GM18511 (cell line): ENCODE results near the gene SMIM10.
"Not testable (repeated sequence)": the region's sequence is repeated elsewhere in the genome, so short reads cannot be mapped to it uniquely, and the experiment has no call there.

ENCODE experiments used
- ATAC-seq: cut with Tn5 transposase; IDR thresholded peaks from one replicate; pipeline ENCODE4 v1.9.1; 2021; ENCODE audit warnings: mild to moderate bottlenecking, moderate library complexity; ENCODE audit not compliant: unreplicated experiment

The SMIM10 gene

DNA sequence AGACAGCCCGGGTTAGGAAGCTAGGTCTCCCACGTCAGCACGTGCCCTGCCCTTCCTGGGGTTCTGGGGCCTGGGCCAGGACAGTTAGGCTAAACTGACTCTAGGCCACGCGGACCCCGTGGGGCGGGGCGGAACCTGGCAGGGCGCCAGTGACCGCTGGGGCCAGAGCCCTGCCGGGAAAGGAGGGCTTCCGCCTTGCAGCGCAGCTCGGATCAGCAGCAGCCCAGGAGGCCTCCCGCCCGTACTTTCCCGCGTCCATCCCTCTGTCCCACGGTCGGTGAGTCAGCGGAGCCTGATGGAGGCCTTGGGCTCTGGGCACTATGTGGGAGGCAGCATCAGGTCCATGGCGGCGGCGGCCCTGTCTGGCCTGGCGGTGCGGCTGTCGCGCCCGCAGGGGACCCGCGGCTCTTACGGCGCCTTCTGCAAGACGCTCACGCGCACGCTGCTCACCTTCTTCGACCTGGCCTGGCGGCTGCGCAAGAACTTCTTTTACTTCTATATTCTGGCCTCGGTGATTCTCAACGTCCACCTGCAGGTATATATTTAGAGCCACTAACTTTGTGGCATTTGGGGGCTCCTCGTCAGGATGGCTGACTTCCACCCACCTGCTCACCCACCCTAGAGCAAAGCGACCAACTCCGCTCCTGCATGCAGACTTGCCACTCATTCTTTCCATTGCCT, at the start of gene SMIM10:
TSS of gene SMIM10 (plus strand) at position 191 of the 681 bp plus-strand sequence. CDS start at position 296, 105 bp downstream.
- ATAC-seq = peak; percentile 68

DNA sequence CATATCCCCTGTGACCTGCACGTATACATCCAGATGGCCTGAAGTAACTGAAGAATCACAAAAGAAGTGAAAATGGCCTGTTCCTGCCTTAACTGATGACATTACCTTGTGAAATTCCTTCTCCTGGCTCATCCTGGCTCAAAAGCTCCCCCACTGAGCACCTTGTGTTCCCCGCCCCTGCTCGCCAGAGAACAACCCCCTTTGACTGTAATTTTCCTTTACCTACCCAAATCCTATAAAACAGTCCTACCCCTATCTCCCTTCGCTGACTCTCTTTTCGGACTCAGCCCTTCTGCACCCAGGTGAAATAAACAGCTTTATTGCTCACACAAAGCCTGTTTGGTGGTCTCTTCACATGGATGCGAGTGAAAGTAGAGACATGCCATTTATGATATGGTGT, 44.4 kb upstream of the SMIM10 start:
- ATAC-seq = not testable (repeated sequence)

DNA sequence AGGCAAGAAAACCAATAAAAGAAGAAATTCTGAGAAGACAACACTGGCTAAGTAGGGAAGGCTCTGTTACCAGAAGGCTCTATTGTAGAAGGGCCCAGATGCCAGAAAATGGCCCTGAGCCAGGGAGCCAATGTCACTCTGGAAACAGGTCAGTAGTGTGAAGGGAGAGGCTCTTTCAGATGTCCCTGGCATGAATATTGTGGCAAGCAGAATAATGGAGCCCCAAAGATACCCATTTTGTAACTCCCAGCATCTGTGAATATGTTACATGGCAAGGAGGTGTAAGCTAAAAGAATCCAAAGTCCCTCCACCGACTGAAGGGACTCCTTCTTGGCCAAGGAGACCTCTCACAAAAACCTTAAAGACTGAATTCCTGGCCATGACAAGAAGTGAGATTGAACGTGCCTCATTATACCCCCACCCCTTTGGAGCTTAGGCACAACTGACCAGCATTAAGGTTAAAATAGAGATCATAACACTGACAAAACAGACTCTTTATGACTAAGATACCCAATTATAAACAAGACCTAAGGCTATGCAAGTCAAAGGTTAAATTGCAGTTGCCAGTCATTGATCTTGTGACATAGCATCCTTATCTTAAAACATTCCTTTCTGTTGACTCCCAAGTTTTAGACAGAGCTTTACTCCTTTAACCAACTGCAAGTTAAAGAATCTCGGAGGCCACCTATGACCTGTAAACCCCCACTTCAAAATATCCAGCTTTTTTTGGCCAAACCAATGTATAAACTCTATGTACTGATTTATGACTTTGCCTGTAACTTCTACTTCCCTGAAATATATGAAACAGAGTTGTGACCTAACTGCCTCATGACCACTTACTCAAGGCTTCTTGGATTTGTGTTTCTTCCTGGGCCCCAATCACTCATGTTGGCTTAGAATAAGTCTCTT, 42.2 kb upstream of the SMIM10 start:
- ATAC-seq = no peak

DNA sequence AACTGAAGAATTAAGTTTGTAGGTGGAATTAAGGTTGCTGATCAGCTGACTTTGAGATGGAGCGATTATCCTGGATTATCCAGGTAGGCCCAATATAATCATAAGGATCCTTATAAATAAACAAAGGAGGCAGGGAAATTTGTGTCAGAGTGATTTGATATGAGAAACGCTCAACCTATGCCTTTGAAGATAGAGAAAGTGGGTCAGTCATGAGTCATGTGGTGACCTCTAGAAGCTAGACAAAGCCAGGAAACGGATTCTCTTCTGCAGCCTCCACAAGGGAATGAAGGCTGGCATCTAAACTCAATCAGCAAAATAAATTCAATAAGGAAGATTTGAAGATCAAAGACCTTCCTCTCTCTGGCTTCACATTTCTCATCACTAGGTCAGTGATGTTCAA, 41.5 kb upstream of the SMIM10 start:
- no peak for ATAC-seq

DNA sequence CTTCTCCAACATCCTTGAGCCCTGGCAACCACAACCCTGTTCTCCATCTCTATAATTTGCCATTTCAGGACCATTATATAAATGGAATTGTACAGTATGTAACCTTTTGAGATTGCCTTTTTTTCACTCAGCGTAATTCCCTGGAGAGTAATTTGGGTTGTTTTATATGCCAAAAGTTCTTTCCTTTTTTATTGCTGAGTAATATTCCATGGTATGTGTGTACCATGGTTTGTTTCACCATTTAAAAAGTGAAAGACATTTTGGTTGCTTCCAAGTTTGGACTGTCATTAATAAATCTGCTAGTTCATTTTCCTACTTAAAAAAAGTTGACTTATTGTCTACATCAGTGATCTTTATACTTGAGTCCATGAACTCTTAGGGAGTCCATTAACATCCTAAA, 33.0 kb upstream of the SMIM10 start:
- ATAC-seq = no peak

DNA sequence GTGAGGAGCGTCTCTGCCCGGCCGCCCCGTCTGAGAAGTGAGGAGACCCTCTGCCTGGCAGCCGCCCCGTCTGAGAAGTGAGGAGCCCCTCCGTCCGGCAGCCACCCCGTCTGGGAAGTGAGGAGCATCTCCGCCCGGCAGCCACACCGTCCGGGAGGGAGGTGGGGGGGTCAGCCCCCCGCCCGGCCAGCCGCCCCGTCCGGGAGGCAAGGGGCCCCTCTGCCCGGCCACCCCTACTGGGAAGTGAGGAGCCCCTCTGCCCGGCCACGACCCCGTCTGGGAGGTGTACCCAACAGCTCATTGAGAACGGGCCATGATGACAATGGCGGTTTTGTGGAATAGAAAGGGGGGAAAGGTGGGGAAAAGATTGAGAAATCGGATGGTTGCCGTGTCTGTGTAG, 30.4 kb upstream of the SMIM10 start:
- not testable (repeated sequence) for ATAC-seq

DNA sequence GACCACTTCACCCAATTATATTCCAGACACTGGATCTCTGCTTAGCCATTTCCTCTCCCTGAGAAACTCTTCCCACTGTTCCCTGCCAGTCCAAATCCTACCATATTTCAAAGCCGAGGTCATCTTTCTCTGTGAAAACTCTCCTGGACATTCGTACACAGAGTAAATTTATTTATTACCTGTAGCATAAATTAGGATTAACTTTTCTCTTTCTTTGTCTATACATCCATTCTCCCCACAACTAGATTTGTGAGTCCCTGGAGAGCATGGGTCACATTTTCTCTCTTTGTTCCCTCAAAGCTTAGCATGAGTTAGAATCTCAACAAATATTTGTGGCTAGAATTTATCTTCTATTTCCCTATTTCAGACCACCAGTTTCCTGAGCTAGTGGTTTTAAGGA, 27.8 kb upstream of the SMIM10 start:
- ATAC-seq = no peak

DNA sequence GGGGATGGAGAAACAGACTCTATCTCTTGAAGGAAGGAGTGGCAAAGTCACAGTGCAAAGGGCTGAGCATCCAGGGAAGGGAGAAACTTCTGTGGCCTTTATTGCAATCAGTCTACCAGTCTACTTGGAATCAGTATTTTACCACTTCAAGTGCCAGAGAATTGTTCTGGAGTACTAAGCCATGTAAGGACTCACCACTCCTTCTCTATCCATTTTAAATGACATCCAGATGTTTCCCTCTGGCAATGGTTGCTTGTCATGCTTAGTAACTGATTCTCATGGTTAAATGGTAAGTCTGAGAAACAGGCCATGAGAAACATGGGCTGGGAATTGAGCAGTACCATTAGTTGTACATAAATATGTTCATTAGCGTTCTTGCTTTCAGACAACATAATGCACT, 21.1 kb upstream of the SMIM10 start:
- no peak for ATAC-seq

DNA sequence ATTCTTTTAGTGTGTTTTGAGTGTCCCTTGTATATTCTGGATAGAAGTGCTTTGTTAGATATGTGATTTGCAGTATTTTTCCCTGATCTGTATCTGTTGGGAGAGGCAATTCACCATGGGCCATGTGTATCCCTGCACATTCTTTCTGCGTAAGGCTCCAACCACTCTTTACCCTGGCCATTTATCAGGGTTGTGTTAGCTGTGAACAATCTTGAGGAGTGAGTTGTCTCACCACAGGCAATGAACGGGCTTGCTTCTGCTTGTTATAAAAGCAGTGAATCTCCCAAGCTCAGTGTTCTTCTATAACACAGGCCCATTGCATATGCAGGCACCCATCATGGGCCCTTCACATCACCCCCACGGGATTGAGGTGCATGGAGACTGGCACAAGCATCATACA, 18.9 kb upstream of the SMIM10 start:
- ATAC-seq = no peak

DNA sequence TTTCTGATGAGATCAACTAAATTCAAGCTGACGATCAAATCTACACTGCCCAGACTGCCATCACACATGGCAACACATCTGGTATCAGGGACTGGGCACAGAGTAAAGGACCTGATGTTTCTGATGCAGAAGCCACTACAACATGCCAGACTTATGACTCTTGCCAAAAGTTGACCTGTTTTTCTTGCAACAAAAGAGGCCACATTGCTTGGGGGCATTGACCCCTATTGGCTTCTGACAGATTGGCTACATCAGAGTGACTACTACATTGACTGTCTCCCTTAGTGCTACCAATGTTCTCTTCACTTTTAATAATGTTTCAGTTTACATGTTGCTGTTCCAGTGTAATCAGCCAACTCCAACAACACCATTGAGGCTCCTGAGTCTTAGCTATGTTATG, 15.3 kb upstream of the SMIM10 start:
- ATAC-seq = no peak

DNA sequence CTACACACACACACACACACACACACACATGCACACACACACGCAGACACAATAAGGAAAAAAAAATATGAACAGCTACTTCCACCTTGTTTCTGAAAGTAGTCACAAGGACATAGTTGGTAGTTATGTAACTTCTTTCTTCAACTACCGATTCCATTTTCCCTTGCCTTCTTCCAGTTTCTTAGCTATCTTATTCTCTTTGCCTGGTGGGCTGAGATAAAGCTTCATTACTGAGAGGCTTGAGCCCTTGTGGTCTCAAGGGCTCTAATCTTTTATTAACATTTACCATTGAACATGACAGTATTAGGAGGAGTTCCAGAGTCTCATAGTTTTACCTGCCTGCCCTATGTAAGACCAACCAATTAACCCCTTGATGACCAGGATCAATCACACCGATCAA, 8.9 kb upstream of the SMIM10 start:
- no peak for ATAC-seq

DNA sequence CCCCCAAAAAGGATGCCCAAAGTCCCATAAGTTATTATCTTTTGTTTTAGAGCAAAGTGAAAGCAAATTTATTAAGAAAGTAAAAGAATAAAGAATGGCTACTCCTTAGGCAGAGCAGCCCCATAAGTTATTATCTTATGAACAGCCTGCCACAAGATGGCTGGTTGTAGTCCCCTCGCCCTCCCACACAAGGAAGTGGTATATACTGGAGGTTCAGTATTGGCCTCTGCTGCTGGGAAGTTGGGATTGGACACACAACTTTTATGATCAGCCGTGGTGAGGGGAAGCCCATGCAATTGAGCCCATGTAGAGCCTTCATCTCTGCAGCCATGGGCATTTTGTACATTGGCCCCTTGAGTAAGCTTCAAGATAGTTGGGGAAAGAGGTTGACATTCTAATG, 8.0 kb upstream of the SMIM10 start:
- no peak for ATAC-seq

DNA sequence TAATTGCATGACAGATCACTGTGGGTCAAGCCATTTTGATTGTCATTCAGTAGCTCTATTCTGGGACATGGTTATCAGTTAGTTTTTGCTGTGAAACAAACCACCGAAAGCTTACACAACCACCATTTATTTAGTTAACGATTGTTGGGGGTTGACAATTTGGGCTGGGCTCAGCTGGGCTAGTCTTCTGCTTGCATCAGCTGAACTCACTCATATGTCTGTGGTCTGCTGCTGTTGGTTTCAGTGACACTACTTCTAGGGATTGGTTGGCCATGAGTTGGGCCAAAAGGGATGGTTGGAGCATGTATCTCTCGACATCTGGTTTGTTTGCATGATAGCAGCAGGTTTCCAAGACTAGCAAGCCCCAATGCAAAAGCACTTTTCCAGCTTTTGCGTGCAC, 5.3 kb upstream of the SMIM10 start:
- ATAC-seq = no peak

DNA sequence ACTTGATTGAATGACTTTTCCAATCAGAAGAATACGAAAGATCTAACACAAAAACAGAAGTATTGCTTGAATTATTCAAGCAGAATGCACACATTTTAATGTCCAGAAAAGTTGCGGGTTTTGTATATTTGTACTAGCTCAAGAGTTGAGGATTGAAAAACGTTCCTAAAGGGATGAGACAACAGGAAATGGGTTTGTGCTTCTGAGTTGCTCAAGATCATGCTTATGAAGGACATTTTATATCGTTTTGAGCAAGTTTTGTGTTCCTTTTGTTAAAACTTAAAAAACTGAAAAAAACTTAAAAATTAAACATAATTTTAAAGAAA, 353 bp upstream of the SMIM10 start:
- ATAC-seq = no peak

DNA sequence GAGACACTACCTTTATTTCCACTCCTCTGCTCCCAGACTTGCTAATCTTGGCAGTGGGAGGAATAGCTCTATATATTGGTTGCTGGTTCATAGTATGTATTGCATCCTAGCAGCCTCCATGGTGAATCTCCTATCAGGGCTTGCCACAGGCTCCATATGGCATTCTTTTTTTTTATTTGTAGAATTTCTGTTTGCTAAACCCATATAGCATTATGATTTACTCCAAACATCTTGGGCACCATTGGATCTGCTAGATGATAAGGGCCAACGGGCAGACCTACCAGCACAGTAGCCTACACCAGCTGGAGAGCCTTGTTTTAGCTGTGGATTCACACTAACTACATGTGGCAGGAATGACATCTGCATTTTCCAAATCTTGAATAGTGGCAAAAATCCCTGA, 6.9 kb downstream of the SMIM10 start:
- no peak for ATAC-seq

DNA sequence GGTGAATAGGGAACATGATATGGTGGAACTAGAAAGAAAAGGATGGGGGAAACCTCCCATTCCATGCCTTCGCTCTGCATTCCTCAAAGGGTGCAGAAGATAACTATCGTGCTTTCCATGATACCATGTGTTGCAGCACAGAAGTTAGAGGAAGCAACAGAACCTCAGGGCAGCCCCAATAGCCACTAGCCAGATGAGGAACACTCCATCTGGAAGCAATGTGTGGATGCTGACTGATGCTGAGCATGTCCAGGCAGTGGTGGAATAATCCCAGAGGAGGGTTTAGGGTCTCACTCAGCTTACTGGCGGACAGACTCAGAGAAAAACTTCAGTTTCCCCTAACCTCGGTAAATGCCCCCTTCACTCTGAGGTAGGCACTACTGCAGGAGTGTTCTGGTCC, 7.5 kb downstream of the SMIM10 start:
- ATAC-seq = no peak

DNA sequence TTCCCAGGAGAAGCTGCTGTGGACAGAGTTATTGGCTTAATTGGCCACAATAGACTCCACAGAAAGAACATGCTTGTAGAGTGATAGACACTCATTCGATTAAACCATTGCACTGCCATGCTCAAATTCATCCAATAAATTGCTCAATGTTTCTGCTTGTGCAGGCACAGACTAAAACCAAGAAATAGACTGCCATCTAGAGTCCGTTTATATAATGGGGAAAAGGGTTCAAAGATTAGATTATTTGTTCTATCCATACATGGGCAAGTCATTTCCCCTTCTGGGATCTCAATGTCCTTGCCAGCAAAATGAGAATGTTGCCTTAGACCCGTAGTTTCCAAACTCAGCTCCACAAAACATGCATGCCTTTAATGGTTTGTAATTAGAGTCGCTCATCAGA, 8.7 kb downstream of the SMIM10 start:
- ATAC-seq = no peak

DNA sequence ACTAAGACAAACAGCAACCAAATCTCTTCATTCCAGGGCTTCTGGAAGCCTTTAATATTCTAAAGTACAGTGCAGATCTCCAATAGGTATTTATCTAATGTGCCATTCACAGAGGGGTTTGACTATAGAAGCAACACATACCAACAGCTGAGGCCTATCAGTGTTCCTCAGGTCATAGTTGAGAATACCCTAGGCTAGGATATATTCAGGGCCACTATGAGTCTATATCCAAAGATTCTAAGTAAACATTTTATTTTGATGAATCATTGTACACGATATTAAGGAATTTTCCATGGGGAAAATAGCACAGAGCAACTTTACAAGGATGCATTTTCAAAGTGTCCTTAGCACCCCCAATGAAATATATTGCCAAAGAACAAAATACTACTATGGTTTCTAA, 9.7 kb downstream of the SMIM10 start:
- no peak for ATAC-seq

DNA sequence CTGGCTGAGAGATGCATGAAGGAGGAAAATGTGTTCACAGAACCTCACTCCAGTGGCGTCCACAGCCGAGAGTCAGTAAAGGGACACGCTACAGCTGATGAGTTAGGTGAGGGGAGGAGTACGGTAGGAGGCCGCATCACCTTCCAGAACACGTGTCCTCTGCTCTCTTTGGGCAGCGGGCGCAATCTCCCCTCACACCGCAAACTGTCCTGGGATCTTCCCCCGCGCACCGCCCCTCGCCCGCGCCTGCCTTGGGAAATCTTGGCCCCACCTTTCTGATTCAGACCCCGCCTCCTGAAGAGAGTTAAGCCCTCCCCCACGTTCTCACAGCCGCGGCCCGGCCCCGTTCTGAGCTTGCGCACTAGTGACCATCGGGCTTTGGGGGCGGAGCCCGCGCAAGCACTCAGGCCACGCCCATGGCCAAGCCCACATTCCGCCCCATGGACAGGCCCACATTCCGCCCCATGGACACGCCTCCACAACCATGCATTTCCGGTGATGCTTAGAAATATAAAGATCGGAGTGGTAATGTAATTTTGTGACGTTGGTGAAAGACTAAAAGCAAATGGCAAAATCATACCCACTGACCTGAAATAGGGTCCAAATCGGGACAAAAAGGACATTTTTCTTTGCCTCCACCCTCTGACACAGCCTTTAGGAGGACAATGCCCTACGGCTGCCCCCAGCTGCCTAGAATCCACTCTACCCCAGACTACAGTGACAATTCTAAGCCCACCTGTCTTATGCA, 13.3 kb downstream of the SMIM10 start:
- peak; percentile 97 for ATAC-seq

DNA sequence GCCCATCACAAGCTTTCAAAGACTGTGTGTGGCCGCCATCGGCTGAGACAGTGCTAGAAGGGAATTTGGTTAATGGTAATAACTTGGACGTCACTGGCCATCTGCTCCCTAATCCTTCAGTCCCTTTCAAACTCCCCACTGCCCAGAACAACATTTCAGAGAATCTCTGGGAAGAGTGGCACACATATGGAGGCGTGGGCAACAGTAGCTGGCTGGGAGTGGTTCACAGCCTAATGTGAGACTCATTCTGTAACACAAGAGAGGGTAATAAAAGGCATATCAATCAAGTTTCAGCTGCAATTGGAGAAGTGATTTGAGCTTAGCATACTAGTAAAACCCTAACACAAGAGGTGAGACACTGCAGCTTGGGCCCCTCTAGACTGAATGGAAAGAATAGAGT, 15.4 kb downstream of the SMIM10 start:
- no peak for ATAC-seq

DNA sequence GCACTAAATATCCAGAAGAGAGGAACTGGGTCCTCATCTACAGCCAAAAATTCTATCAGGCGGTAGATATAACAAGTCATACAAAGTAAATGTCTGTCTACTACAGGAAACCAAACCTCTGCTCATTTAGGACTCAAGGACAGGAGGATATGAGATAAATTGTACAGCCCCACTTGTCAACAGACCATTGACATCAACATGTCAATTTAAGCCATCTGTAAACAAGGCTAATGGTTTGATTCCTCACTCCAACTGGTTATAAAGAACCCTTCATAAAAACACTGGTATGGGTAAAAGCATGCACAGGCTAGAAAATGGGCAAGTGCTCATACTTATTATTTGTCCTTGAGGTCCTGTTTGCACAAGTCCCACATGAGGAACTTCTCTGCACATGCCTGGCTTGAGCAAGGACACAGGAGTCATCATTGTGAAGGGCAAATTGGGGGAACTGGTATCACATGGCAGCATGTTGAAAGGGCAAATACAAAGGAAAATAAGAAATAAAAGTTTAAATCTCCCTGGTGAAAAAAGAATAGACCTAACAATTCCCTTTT, 18.3 kb downstream of the SMIM10 start:
- ATAC-seq = no peak
